Measurements from ENCODE around the gene NF1. TPM values are rescaled to one million over a fixed set of nuclear protein-coding genes. Genes with fewer than 3 reads are reported as not detected.

The NF1 gene
- total RNA-seq, 3 donors from 2014 or later: 61.6 to 129 (median 97.7) TPM

DNA sequence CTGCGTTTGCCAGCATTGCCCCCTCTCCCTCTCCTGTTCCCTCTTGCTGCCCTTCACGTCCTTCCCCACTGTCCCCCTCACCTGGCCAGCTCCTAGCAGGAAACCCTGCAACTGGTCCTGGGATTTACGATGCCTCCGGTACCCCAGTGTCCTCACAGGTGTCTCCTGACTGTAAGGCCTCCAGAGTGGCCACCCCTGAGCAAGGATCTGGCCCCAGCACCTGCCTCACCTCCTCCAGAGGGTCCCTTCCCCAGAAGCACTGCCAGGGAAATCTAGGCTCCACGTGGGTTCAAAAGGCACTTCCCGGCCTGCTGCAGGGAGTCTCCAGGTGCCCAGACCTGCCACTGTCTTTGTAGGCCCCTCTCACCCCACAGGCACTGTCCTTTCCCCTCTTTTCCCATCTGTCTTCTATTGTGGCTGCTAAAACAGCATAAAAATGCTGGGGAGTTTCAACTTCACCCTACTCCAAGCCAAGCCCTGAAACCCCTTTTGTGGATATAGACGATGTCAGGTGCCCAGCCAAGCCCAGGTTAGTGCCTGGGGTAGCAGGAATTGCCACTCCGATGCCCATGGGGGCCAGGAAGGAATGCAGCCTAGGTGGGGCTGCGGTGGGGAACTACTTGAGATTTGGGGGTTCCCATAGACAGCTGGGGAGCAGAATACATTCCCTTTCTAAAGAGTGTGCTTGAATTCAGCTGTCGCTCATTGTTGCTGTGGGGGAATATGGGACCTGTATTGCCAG is 322.4 kb downstream of the NF1 start:
- Histone ChIP-seq H3K9me3 (peaks cover 0 to 2% of the 10 kb centered on the region in 2 donors), H3K27ac (no peak overlapping the region), H3K4me3 (no peak overlapping the region), H3K27me3 (no peaks in the 10 kb centered on the region), H3K4me1 (no peaks in the 10 kb centered on the region), H3K36me3 (no peaks in the 10 kb centered on the region)
- no peak for TF ChIP-seq CTCF (IDR thresholded peaks at IDR 0.05)
- no peak for TF ChIP-seq POLR2AphosphoS5 (IDR thresholded peaks at IDR 0.05)
- TF ChIP-seq POLR2A (IDR thresholded peaks at IDR 0.05): no peak
- DNase-seq (ENCODE audit: low spot score in 2 of 2): no peak
- intact Hi-C loops (cut with DNase I; ENCODE audit: low total_unique reads): no loop called here

DNA sequence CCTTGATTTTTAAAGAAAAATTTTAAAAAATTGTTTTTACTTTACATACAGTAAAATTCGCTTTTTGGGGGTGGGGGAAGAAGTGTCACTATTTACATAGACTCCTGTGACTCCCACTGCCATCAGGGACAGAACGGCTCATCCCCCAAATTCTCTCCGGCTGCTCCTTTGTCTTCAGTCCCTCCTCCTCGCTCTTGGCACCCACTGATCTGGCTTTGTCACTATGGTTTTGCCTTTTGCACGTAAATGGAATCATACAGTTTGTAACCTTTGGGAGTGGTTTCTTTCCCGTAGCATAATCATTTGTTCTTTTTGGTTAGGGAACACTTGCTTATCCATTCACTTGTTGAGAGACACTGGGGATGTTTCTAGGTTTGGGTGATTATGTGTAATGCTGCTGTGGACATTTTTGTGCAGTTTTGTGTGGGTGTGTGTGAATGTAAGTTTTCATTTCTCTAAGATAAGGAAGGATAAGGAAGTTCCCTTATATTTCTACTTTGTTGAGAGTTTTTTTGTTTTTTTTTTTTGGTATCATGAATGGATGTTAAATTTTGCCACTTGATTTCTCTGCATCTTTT is 324.1 kb downstream of the NF1 start:
- H3K9me3 ChIP-seq: peaks cover 0 to 13% of the 10 kb centered on the region in 2 donors
- H3K4me1 ChIP-seq: no peaks in the 10 kb centered on the region
- DNase-seq (ENCODE audit: low spot score in 2 of 2): no peak
- no peaks in the 10 kb centered on the region for H3K27me3 ChIP-seq
- H3K27ac ChIP-seq: no peak overlapping the region
- TF ChIP-seq POLR2AphosphoS5 (IDR thresholded peaks at IDR 0.05) (no peak), CTCF (IDR thresholded peaks at IDR 0.05) (no peak), POLR2A (IDR thresholded peaks at IDR 0.05) (no peak)
- H3K4me3 ChIP-seq: no peak overlapping the region
- H3K36me3 ChIP-seq: no peaks in the 10 kb centered on the region
- intact Hi-C loops (cut with DNase I; ENCODE audit: low total_unique reads): no loop called here

- H3K4me3 ChIP-seq: no peak overlapping the region
- no peak overlapping the region for H3K27ac ChIP-seq
- no peaks in the 10 kb centered on the region for H3K36me3 ChIP-seq
- TF ChIP-seq POLR2AphosphoS5 (IDR thresholded peaks at IDR 0.05) (no peak), CTCF (IDR thresholded peaks at IDR 0.05) (no peak), POLR2A (IDR thresholded peaks at IDR 0.05) (no peak)
- H3K9me3 ChIP-seq: peaks cover 0 to 13% of the 10 kb centered on the region in 2 donors
- intact Hi-C loops (cut with DNase I; ENCODE audit: low total_unique reads): no loop called here
- DNase-seq (ENCODE audit: low spot score in 2 of 2): no peak
- H3K4me1 ChIP-seq: no peaks in the 10 kb centered on the region
- no peaks in the 10 kb centered on the region for H3K27me3 ChIP-seq
Measured at GRCh38 chr17:31422443-31422842, 327.7 kb downstream of the NF1 start.

DNA sequence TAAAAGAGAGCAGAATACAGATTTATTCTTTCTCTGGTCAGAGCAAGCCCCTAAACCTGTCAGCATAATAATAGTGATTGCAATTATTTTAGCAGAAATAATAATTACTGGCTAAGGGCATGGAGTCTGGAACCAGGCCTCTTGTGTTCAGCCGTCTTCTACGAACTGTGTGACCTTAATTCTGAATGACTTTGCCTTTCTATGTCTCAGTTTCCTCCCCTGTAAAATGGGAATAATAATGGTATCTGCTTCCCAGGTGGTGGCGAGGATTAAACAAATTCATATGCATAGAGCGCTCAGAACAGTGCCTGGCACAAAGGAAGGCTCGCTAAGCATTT is 330.1 kb downstream of the NF1 start:
- intact Hi-C loops (cut with DNase I; ENCODE audit: low total_unique reads): no loop called here
- TF ChIP-seq CTCF (IDR thresholded peaks at IDR 0.05): no peak
- TF ChIP-seq POLR2AphosphoS5 (IDR thresholded peaks at IDR 0.05): no peak
- no peak for TF ChIP-seq POLR2A (IDR thresholded peaks at IDR 0.05)
- H3K4me3 ChIP-seq: no peak overlapping the region
- H3K27me3 ChIP-seq: peaks cover 0 to 8% of the 10 kb centered on the region in 2 donors
- no peak for DNase-seq (ENCODE audit: low spot score in 2 of 2)
- no peak overlapping the region for H3K27ac ChIP-seq
- no peaks in the 10 kb centered on the region for H3K4me1 ChIP-seq
- H3K9me3 ChIP-seq: peaks cover 0 to 13% of the 10 kb centered on the region in 2 donors
- no peaks in the 10 kb centered on the region for H3K36me3 ChIP-seq

- H3K36me3 ChIP-seq: no peaks in the 10 kb centered on the region
- no peaks in the 10 kb centered on the region for H3K4me1 ChIP-seq
- intact Hi-C loops (cut with DNase I; ENCODE audit: low total_unique reads): no loop called here
- H3K4me3 ChIP-seq: no peak overlapping the region
- TF ChIP-seq POLR2AphosphoS5 (IDR thresholded peaks at IDR 0.05) (no peak), CTCF (IDR thresholded peaks at IDR 0.05) (no peak), POLR2A (IDR thresholded peaks at IDR 0.05) (no peak)
- H3K27me3 ChIP-seq: peaks cover 0 to 8% of the 10 kb centered on the region in 2 donors
- H3K9me3 ChIP-seq: peaks cover 0 to 13% of the 10 kb centered on the region in 2 donors
- no peak for DNase-seq (ENCODE audit: low spot score in 2 of 2)
- H3K27ac ChIP-seq: no peak overlapping the region
Measured at GRCh38 chr17:31425282-31426040, 330.7 kb downstream of the NF1 start.
